GM12801 (cell line): ENCODE results near the gene BRIP1.

Experiments
- TF ChIP-seq, protein P1 (sequence below): IDR thresholded peaks from one replicate; pipeline ENCODE4 v1.5.1; 2011; ENCODE audit warnings: control low read depth; ENCODE audit not compliant: insufficient read length; ENCODE audit errors: extremely low read depth

BRIP1 gene

DNA sequence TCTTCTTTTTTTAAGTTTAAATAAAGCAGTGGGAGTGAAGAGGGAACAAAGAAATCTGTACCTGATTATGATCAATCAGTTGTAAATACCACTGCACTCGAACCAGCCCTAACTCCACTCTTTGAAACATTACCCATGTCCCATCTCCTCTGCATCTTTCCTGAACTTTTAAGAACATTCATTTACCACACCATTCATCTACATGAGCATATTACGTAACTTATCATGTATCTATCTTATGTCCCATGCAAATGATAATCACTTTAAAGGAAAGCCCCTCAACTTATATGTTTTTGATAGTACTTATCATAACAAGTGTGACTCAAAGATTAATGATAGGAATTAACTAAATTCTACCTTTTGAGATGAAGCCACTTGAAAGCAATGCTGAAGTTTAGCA is 10.7 kb upstream of the BRIP1 start:
- TF ChIP-seq, protein P1, sequence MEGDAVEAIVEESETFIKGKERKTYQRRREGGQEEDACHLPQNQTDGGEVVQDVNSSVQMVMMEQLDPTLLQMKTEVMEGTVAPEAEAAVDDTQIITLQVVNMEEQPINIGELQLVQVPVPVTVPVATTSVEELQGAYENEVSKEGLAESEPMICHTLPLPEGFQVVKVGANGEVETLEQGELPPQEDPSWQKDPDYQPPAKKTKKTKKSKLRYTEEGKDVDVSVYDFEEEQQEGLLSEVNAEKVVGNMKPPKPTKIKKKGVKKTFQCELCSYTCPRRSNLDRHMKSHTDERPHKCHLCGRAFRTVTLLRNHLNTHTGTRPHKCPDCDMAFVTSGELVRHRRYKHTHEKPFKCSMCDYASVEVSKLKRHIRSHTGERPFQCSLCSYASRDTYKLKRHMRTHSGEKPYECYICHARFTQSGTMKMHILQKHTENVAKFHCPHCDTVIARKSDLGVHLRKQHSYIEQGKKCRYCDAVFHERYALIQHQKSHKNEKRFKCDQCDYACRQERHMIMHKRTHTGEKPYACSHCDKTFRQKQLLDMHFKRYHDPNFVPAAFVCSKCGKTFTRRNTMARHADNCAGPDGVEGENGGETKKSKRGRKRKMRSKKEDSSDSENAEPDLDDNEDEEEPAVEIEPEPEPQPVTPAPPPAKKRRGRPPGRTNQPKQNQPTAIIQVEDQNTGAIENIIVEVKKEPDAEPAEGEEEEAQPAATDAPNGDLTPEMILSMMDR, result no peak

DNA sequence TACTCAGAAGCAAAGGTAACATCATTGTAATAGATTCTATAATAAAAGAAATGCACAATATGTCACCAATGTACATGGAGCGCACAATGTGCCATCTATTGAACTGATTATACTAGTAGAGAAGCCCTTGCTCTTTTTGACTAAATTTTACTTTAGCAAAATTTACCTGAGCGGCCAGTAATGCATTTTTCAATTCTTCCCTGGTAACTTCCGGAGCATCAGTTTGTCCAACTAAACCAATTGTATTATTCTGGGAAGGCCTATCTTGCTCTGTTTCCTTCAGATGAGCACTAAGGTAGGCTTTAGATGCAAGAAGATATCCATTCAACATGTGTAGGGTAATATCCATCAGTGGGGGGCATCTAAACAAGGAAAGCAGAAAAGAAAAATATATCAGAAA is 8.8 kb upstream of the BRIP1 start:
- TF ChIP-seq, protein P1, result no peak

- TF ChIP-seq, protein P1, result no peak
These were observed 5.8 kb upstream of the BRIP1 start for GRCh38 chr17:61869138-61869537.

GRCh38 chr17:61868074-61868473 is 4.7 kb upstream of the BRIP1 start:
- TF ChIP-seq, protein P1, result no peak

GRCh38 chr17:61867033-61867432 is 3.7 kb upstream of the BRIP1 start:
- TF ChIP-seq, protein P1, result no peak

DNA sequence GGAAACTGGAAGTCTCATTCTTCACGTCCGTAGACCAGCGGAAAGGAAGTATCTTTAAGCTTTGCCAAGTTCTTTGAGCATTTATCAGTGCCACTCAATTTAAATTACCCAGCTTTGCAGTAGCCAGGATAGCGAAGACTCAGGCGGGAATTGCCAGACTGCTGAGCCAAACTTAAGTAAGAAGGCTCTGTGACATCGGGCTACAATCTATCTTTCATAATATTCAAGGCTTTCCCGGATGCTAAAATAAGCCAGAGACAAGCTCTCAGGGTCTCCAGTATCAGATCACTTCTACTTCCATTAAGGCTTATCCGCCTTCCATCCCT is 436 bp upstream of the BRIP1 start:
- TF ChIP-seq, protein P1, result no peak

GRCh38 chr17:61862105-61862574 is 1.2 kb downstream of the BRIP1 start:
- TF ChIP-seq, protein P1, result no peak

- TF ChIP-seq, protein P1, result no peak
These were observed 7.3 kb downstream of the BRIP1 start for GRCh38 chr17:61856035-61856434.
